Neuronal stem cell (in vitro differentiated cells): ENCODE data around the gene FAM107B.

Experiments
- DNase-seq: peaks from one replicate; pipeline ENCODE4 v3.0.0-alpha.2; 2013; ENCODE audit warnings: low spot score
- H2AFZ ChIP-seq: one replicate; pipeline ENCODE4 v1.6.1; 2013; ENCODE audit warnings: mild to moderate bottlenecking, low read length, inconsistent platforms
- H2AK5ac ChIP-seq: 2 replicates; pipeline ENCODE4 v1.6.1; 2013; ENCODE audit warnings: low read depth, mild to moderate bottlenecking, inconsistent platforms, low read length, moderate library complexity, mixed read lengths
- H2BK120ac ChIP-seq: 2 replicates; pipeline ENCODE4 v1.6.1; 2013; ENCODE audit warnings: low read depth, mild to moderate bottlenecking, inconsistent platforms, low read length, moderate library complexity, mixed read lengths
- H2BK12ac ChIP-seq: one replicate; pipeline ENCODE4 v1.6.1; 2013; ENCODE audit warnings: low read length, inconsistent platforms
- H2BK15ac ChIP-seq: 2 replicates; pipeline ENCODE4 v1.6.1; 2013; ENCODE audit warnings: mild to moderate bottlenecking, low read length, inconsistent platforms, mixed read lengths
- H2BK5ac ChIP-seq: one replicate; pipeline ENCODE4 v1.6.1; 2013; ENCODE audit warnings: inconsistent platforms, mild to moderate bottlenecking, low read length, moderate library complexity
- H3K14ac ChIP-seq: one replicate; pipeline ENCODE4 v1.6.1; 2013; ENCODE audit warnings: low read length, inconsistent platforms
- H3K18ac ChIP-seq: 2 replicates; pipeline ENCODE4 v1.6.1; 2013; ENCODE audit warnings: low read length, inconsistent platforms
- H3K23ac ChIP-seq: 2 replicates; pipeline ENCODE4 v1.6.1; 2013; ENCODE audit warnings: low read depth, mild to moderate bottlenecking, mixed read lengths, low read length, inconsistent platforms; ENCODE audit not compliant: poor library complexity
- H3K27ac ChIP-seq: replicated peaks from 3 replicates; pipeline ENCODE4 v1.5.1; 2013; ENCODE audit warnings: low read length, inconsistent platforms
- H3K27me3 ChIP-seq, 3 experiments: 2 replicates each; pipeline ENCODE4 v1.6.1; 2013; ENCODE audit warnings: low read length in 3 of 3, mild to moderate bottlenecking in 2 of 3, inconsistent platforms in 1 of 3, low read depth in 1 of 3, mixed read lengths in 1 of 3, moderate library complexity in 1 of 3; ENCODE audit not compliant: control insufficient read depth in 3 of 3, insufficient read depth in 3 of 3
- H3K36me3 ChIP-seq, 2 donors: replicated peaks in 1 of 2; 2 replicates each; pipeline ENCODE4 v1.6.1; 2013; ENCODE audit warnings: low read length in 2 of 2; ENCODE audit not compliant: control insufficient read depth in 2 of 2, insufficient read depth in 2 of 2
- H3K4ac ChIP-seq: 2 replicates; pipeline ENCODE4 v1.6.1; 2013; ENCODE audit warnings: inconsistent platforms, mild to moderate bottlenecking, low read length, moderate library complexity
- H3K4me1 ChIP-seq, 2 donors: 1 replicate in 1 of 2; 2 replicates in 1 of 2; pipeline ENCODE4 v1.6.1; 2013; ENCODE audit warnings: low read length in 2 of 2, low read depth in 1 of 2; ENCODE audit not compliant: control insufficient read depth in 2 of 2, insufficient read depth in 1 of 2
- H3K4me2 ChIP-seq: one replicate; pipeline ENCODE4 v1.6.1; 2013; ENCODE audit warnings: mild to moderate bottlenecking, low read length, inconsistent platforms; ENCODE audit not compliant: insufficient read depth, poor library complexity, severe bottlenecking
- H3K4me3 ChIP-seq, 2 donors: 2 replicates each; pipeline ENCODE4 v1.5.1; 2013; ENCODE audit warnings: low read length in 2 of 2, mild to moderate bottlenecking in 2 of 2, inconsistent platforms in 1 of 2, moderate library complexity in 1 of 2
- H3K79me1 ChIP-seq: one replicate; pipeline ENCODE4 v1.6.1; 2013; ENCODE audit warnings: low read depth, mild to moderate bottlenecking, inconsistent platforms, low read length, moderate library complexity
- H3K9ac ChIP-seq: one replicate; pipeline ENCODE4 v1.6.1; 2013; ENCODE audit warnings: mild to moderate bottlenecking, low read depth, low read length, inconsistent platforms; ENCODE audit not compliant: poor library complexity
- H3K9me3 ChIP-seq, 2 donors: replicated peaks in 1 of 2; 2 replicates each; pipeline versions ENCODE3 to v1.6.1; 2013; ENCODE audit warnings: low read length in 2 of 2, mild to moderate bottlenecking in 2 of 2, inconsistent platforms in 1 of 2, low read depth in 1 of 2, mixed read lengths in 1 of 2, moderate library complexity in 1 of 2; ENCODE audit not compliant: control insufficient read depth in 2 of 2, insufficient read depth in 1 of 2
- H4K8ac ChIP-seq: one replicate; pipeline ENCODE4 v1.6.1; 2013; ENCODE audit warnings: low read depth, mild to moderate bottlenecking, inconsistent platforms, low read length, moderate library complexity
- H4K91ac ChIP-seq: one replicate; pipeline ENCODE4 v1.6.1; 2013; ENCODE audit warnings: low read length, low read depth, mild to moderate bottlenecking, inconsistent platforms; ENCODE audit not compliant: poor library complexity
- WGBS, 2 donors: extraction: QIAGEN DNeasy Blood & Tissue Kit; methylation state at CpG; one replicate each; pipeline ENCODE4 v1.1.7; 2013; ENCODE audit warnings: missing lambda C conversion rate in 2 of 2, mixed read lengths in 1 of 2; ENCODE audit not compliant: insufficient read length in 2 of 2, insufficient replicate concordance in 1 of 2; ENCODE audit errors: extremely low coverage in 2 of 2; 5-methylcytosine and 5-hydroxymethylcytosine counted together

The FAM107B gene

DNA sequence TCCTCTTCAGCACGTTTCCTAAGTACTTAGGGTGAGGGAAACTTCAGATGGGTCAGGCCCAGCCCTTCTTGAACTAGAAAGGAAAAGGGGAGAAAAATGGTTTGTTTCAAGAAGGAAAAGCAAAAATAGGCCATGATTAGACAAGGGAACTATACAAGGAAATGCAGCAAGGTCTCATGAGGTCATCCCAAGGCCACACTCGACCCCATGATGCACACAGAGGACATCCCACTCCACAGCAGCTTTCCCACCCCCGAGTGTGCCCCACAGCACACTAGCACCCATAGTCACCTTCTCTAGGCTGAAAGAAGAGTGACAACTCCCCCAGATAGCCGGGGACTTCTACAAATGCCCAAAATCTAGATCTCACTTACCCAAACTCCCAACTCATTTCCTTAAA, 173.4 kb downstream of the FAM107B start:
- H3K27me3 ChIP-seq: peaks cover 0 to 17% (median 2%) of the 10 kb centered on the region in 3 experiments
- no peak overlapping the region for H3K27ac ChIP-seq
- no peak overlapping the region for H4K8ac ChIP-seq
- peaks cover 0 to 5% of the 10 kb centered on the region in 2 donors for H3K9me3 ChIP-seq
- H3K4ac ChIP-seq: no peak overlapping the region
- H3K4me3 ChIP-seq: no peak overlapping the region
- H2BK12ac ChIP-seq: no peak overlapping the region
- no peak overlapping the region for H4K91ac ChIP-seq
- H2AK5ac ChIP-seq: no peak overlapping the region
- H2BK120ac ChIP-seq: no peak overlapping the region
- no peak overlapping the region for H2BK5ac ChIP-seq
- H3K36me3 ChIP-seq: peaks cover 4 to 47% of the 10 kb centered on the region in 2 donors
- H3K4me2 ChIP-seq: no peak overlapping the region
- DNase-seq: no peak
- H3K4me1 ChIP-seq: peaks cover 6% of the 10 kb centered on the region in 2 donors
- no peak overlapping the region for H2AFZ ChIP-seq
- no peak overlapping the region for H2BK15ac ChIP-seq
- WGBS, 2 donors: no CpG with 5 or more reads among the region's 4 CpGs
- no peak overlapping the region for H3K18ac ChIP-seq
- peaks cover 6% of the 10 kb centered on the region for H3K79me1 ChIP-seq
- H3K23ac ChIP-seq: no peak overlapping the region
- H3K14ac ChIP-seq: no peak overlapping the region
- H3K9ac ChIP-seq: no peak overlapping the region

DNA sequence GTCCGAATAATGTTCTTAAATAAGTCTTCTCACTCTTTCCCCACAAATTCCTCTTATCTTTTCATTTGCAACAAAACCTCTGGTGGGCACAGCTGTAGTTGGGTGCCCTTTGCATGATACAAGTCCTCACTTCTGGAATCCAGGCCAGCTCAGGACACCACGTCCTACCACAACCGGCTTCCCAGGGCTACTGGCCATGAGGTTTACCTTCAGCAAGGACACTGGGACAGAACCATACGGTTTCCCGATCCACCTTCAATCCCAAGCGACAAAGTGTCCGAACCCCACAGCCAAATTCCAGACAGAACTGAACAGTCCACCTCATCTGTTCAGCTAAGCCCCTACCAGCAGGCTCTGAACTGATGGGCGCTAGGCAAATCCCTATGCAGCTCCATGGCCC, 174.6 kb downstream of the FAM107B start:
- no CpG with 5 or more reads among the region's 8 CpGs for WGBS, 2 donors
- Histone ChIP-seq H3K27me3 (peaks cover 0 to 6% (median 0%) of the 10 kb centered on the region in 3 experiments), H3K4me1 (peaks cover 6% of the 10 kb centered on the region in 2 donors), H3K9ac (no peak overlapping the region), H2BK5ac (no peak overlapping the region), H3K79me1 (peaks cover 11% of the 10 kb centered on the region), H3K36me3 (peaks cover 4 to 55% of the 10 kb centered on the region in 2 donors), H3K23ac (no peak overlapping the region), H3K4me2 (no peak overlapping the region), H3K18ac (no peak overlapping the region), H2BK120ac (no peak overlapping the region), H3K4ac (no peak overlapping the region), H2BK12ac (no peak overlapping the region), H3K27ac (no peak overlapping the region), H3K4me3 (no peak overlapping the region), H4K8ac (no peak overlapping the region), H4K91ac (no peak overlapping the region), H2BK15ac (no peak overlapping the region), H3K9me3 (peaks cover 0 to 4% of the 10 kb centered on the region in 2 donors), H3K14ac (no peak overlapping the region), H2AK5ac (no peak overlapping the region), H2AFZ (no peak overlapping the region)
- no peak for DNase-seq

DNA sequence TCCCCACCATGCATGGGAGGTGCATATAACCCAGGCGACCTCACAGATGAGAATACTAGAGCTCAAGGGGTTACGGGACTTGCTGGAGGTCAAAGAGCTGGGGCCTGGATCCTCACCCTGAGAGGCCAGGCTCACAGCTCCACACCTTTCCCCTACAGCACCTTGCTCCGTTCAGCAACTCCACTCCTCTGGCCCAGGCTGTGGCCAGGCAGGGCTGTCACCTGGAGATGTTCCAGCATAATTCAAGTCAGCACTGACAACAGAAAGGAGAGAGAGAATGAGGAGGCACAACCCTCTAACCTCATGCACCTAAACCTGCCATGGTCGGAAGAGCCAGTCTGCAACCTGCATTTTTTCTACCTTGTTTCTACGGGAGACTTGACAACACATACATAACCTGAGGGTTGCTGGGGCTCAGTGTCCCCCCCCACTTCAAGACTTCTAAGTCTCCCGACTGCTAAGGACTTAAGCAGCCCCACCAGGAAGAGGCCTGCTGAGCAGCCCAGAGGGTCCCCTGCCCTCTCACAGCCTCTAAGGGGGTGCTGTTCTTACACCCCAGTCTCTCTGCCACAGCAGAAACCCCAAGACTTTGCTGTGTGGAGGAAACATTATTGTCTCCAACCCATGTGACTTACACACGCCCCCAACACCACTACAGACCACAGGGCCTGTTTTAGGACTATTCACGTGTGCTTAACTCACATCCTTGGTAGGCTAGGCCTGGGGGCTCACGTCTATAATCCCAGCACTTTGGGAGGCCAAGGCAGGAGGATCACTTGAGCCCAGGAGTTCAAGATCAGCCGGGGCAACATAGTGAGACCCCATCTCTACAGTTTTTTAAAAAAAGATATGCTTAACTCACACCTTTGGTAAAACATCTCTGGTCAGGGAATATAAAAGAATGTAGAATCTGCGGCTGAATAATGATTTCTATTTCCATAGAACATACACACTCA, 175.6 kb downstream of the FAM107B start:
- no peak overlapping the region for H4K91ac ChIP-seq
- no peak overlapping the region for H2BK15ac ChIP-seq
- no peak overlapping the region for H2BK5ac ChIP-seq
- H3K23ac ChIP-seq: no peak overlapping the region
- DNase-seq: no peak
- H3K4ac ChIP-seq: no peak overlapping the region
- H2AK5ac ChIP-seq: no peak overlapping the region
- peaks cover 0 to 4% of the 10 kb centered on the region in 2 donors for H3K9me3 ChIP-seq
- H3K14ac ChIP-seq: no peak overlapping the region
- H4K8ac ChIP-seq: no peak overlapping the region
- H3K4me2 ChIP-seq: no peak overlapping the region
- H2BK12ac ChIP-seq: no peak overlapping the region
- no peak overlapping the region for H3K4me3 ChIP-seq
- no peak overlapping the region for H3K18ac ChIP-seq
- H3K9ac ChIP-seq: no peak overlapping the region
- H3K27ac ChIP-seq: no peak overlapping the region
- peaks cover 11% of the 10 kb centered on the region for H3K79me1 ChIP-seq
- H3K36me3 ChIP-seq: peaks cover 4 to 55% of the 10 kb centered on the region in 2 donors
- H3K4me1 ChIP-seq: peaks cover 4 to 6% of the 10 kb centered on the region in 2 donors
- no peaks in the 10 kb centered on the region for H3K27me3 ChIP-seq
- no peak overlapping the region for H2AFZ ChIP-seq
- H2BK120ac ChIP-seq: no peak overlapping the region
- no CpG with 5 or more reads among the region's 11 CpGs for WGBS, 2 donors

DNA sequence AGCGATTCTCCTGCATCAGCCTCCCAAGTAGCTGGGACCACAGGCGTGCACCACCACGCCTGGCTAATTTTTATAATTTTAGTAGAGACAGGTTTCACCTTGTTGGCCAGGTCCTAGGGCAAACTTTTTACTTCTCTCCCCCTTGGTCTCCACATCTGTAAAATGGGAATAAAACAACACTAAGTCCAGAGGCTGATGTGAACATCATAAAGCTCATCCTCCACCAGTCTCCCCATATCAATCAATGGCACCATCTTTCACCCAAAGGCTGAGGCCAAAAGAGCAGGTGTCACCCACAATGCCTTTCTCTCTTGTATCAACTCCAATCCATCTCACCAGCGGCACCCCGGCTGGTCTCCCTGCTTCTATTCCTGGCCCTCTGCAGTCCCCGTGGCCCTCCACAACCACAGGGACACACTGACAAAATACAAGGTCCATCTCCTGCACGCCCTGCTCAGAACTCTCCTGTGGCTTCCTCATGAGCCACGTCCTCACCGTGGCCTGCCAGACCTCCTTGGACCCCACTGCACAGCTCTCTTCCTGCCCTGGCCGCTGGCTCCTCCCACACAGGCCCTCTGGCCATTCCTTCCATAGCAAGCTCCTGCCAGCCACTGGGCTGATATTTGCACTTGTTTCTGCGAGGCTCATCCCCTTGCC, 179.0 kb downstream of the FAM107B start:
- no peak overlapping the region for H2BK5ac ChIP-seq
- H3K4me1 ChIP-seq: peaks cover 0 to 2% of the 10 kb centered on the region in 2 donors
- no peak overlapping the region for H3K9ac ChIP-seq
- H3K18ac ChIP-seq: no peak overlapping the region
- no peak overlapping the region for H2AK5ac ChIP-seq
- no peak for DNase-seq
- H2BK12ac ChIP-seq: no peak overlapping the region
- WGBS, 2 donors: no CpG with 5 or more reads among the region's 11 CpGs
- H3K27ac ChIP-seq: no peak overlapping the region
- no peak overlapping the region for H3K4me2 ChIP-seq
- no peak overlapping the region for H3K14ac ChIP-seq
- H2BK15ac ChIP-seq: no peak overlapping the region
- H3K9me3 ChIP-seq: peaks cover 0 to 4% of the 10 kb centered on the region in 2 donors
- no peak overlapping the region for H3K4ac ChIP-seq
- no peak overlapping the region for H2AFZ ChIP-seq
- H4K91ac ChIP-seq: no peak overlapping the region
- no peak overlapping the region for H3K4me3 ChIP-seq
- no peak overlapping the region for H2BK120ac ChIP-seq
- H3K79me1 ChIP-seq: peaks cover 13% of the 10 kb centered on the region
- H3K36me3 ChIP-seq: peaks cover 6 to 45% of the 10 kb centered on the region in 2 donors
- no peak overlapping the region for H4K8ac ChIP-seq
- peak overlapping the region; percentile 2 for H3K23ac ChIP-seq
- no peaks in the 10 kb centered on the region for H3K27me3 ChIP-seq
